GM19328 (cell line): ENCODE results near the gene MIER1.
"Not testable (repeated sequence)": the region's sequence is repeated elsewhere in the genome, so short reads cannot be mapped to it uniquely, and the experiment has no call there.

ENCODE experiments used
- ATAC-seq: cut with Tn5 transposase; IDR thresholded peaks from one replicate; pipeline ENCODE4 v1.9.1; 2021; ENCODE audit warnings: mild to moderate bottlenecking, moderate library complexity; ENCODE audit not compliant: unreplicated experiment

The MIER1 gene

DNA sequence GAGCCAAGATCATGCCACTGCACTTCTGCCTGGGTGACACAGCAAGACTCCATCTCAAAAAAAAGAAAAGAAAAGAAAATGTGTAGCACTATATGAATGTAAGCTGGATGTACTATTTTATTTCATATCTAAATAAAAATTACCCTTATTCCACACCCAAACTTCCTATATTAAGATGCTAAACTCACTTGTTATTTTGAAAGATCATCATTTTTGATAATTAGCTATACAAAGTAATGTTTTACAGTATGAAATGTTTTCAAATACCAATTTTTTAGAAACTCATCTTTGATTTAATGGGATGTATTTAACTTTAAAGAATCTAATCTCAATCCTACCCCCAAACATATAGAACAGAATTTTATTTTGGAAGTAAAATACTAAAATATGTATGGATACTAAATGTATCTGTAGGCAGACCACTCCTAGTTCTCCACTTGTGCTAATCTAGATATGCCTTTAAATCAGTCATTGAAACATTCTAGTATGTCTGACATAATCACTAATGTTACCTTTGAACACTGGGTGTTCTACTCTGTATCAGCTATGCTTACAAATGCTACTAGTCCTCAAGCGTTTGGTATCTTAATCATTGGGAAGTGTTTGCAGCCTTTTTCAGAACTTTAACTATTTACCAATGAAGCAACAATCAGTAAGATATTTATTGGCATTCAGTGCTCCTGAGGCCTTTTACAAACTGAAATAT lies 12.9 kb downstream of the MIER1 start:
- no peak for ATAC-seq

DNA sequence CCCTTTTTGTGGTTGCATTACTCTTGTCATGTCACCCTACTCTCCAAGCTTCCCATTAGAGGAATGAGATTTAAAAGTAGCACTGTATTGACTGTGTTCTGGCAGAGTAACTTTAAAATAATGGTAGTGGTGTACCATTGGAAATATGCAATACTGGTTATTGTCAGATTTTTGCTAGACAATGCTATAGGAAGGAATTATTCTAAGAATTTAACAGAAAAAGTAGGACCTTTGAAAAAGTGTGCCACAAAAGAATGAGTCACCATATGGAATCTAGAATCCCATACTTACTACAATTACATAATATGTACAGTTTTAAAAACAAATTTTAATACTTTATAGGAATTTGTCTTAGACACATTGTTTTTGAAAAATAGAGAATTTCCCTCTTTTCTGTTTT lies 13.8 kb downstream of the MIER1 start:
- no peak for ATAC-seq

DNA sequence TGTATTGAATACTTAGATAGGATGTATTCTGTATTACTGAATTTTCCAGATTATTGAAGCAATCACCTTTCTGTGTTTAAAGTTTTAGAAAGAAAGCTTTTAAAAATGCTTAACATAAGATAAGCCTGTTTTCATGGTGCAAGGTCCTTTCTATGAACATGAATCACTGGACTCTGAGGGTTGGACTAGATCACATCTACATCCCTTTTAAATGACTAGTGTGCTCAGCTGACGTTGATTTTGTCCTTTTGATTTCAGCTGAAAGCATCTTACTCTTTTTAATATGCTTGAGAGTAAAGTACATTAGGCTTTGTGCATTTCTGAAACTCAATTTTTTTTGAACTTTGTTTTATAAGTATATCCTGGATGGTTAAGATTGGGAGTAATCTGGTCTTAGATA lies 16.2 kb downstream of the MIER1 start:
- ATAC-seq: no peak

DNA sequence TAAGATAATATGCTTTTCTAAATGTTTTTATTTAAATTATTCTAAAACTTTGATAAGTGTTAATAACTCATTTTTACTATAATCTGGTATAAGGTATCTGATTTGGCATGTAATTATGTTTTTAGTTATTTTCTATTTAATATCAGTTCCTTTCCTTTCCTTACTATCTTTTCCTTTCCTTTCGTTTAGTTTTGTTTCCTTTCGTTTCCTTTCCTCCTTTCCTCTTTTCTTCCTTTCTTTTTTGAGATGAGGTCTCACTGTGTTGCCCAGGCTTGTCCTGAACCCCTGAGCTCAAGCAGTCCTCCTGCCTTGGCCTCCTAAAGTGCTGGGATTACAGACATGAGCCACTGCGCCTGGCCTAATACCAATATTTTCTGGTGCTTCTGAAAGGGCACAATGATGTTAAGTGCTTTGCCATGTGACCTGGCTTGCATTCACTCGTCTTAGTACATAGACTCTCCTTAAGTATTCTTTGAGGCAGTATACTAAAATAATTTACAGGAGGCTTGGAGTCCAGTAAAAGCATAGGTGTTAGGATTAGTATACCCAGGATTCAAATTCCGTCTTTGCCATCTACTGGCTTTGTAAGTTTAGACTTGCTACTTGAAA lies 18.7 kb downstream of the MIER1 start:
- ATAC-seq: no peak

DNA sequence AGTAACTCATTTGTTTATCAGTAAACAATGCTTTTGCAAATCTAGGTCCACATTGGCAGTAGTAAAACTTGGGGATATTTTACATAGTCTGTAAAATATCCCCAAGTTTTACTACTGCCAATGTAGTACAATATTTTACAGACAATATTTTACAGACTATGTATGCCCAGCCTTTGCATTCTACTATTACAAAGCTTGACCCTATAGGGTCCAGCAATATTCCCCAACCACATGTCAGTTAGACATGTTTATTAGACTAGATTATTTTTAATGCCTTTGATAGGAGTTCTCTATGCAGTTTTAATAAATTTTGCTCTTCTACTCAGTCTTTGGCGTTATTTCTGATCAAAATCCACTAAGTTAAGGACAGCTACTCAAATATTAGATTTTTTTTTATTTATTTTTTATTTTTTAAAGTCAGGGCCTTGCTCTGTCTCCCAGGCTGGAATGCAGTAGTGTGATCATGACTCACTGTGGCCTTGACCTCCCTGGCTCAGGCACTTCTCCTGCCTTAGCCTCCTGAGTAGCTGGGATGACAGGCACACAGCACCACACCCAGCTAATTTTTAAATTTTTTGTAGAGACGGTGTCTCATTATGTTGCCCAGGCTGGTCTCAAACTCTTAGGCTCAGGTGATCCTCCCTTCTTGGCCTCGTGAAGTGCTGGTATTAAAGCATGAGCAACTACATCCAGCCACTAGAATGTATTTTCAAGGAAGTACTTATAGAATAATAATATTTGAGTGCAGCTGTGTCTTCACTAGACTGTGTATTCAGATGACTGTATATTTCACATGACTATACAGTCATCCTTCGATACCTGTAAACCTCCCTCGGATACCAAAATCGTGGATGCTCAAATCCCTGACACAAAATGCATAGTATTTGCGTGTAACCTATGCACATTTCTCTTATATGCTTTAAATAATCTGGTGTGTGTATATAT lies 19.8 kb downstream of the MIER1 start:
- no peak for ATAC-seq

DNA sequence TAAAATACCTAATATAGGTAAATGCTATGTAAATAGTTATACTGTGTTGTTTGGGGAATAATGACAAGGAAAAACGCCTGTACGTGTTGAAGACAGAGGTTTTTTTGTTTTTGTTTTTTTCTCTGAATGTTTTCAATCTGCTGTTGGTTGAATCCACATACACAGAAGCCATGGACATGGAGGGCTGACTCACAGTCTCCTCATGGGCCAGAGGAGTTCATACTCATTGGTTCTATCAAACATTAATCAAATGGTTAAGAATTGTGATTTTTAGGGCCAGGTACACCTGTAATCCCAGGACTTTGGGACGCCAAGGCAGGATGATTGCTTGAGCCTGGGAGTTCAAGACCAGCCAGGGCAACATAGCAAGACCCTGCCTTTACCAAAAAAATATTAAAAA lies 20.5 kb downstream of the MIER1 start:
- ATAC-seq: no peak

DNA sequence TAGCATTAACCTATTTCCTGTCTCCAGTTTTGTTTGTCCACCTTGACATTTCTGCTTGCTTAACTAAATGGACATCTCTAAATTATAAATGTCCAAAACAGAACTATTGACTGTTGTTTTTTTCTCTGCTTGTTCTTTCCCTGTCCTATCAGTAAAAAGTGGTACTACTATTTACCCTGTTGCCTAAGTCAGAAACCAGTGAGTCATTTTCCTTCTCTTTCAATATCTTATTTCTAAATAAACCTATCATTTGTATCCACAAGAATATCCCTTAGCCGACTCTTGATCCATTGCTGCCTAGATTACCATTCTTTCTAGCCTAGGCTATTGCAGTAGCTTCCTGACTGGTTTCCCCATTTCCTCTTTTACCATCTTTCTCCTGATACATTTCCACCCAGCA lies 22.5 kb downstream of the MIER1 start:
- no peak for ATAC-seq

DNA sequence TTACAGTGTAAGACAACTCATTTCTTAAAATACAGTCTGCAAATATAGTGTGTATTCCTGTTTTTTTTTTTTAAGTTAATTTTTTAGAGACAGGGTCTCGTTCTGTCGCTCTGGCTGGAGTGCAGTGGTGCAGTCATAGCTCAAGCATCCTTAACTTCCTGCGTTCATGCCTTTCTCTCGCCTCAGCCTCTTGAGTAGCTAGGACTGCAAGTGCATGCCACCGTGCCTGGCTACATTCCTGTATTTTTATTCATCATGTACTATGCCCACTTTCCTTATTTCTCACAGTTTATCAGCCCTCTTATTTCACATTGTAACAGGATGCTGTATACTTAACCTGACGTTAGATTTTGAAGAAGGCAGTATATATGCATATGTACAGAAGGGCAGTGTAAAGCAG lies 26.7 kb downstream of the MIER1 start:
- ATAC-seq: no peak

DNA sequence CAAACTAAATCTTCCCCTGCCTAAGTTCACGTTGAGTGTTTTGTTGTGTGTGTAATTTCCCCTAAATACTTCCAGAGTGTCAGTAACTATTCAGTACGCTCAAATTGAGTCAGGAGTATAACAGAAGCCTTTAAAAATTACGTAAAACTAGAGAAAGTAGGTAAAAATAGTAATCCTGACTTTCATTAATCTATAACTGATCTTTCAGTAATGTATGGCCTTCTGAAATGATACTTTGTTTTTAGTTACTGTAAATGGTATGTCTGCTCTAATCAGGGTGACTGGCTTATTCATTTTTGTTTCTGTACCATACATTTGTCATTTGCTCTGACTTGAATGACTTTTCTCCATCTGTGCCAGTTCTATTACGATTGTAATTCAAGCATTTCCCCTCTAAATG lies 29.4 kb downstream of the MIER1 start:
- ATAC-seq: no peak

DNA sequence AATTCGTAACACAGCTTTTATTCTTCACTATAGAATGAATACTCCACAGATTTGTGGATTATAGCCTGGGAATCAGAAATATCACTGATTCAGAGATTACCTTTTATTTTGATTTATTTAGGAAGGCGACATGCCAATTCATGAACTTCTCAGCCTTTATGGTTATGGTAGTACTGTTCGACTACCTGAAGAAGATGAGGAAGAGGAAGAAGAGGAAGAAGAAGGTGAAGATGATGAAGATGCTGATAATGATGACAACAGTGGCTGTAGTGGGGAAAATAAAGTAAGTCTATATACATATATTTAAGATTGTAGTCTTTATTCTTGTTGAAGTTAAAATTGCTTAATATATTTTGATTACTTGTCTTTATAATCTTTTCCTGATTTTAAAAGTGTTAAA lies 33.1 kb downstream of the MIER1 start:
- no peak for ATAC-seq

DNA sequence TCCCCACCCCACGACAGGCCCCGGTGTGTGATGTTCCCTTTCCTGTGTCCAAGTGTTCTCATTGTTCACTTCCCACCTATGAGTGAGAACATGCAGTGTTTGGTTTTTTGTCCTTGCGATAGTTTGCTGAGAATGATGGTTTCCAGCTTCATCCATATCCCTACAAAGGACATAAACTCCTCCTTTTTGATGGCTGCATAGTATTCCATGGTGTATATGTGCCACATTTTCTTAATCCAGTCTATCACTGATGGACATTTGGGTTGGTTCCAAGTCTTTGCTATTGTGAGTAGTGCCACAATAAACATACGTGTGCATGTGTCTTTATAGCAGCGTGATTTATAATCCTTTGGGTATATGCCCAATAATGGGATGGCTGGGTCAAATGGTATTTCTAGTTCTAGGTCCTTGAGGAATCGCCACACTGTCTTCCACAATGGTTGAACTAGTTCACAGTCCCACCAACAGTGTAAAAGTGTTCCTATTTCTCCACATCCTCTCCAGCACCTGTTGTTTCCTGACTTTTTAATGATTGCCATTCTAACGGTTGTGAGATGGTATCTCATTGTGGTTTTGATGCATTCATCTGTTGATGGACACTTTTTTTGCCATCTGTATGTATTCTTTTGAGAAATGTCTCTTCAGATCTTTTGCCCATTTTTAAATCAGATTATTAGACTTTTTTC lies 41.5 kb downstream of the MIER1 start:
- not testable (repeated sequence) for ATAC-seq

DNA sequence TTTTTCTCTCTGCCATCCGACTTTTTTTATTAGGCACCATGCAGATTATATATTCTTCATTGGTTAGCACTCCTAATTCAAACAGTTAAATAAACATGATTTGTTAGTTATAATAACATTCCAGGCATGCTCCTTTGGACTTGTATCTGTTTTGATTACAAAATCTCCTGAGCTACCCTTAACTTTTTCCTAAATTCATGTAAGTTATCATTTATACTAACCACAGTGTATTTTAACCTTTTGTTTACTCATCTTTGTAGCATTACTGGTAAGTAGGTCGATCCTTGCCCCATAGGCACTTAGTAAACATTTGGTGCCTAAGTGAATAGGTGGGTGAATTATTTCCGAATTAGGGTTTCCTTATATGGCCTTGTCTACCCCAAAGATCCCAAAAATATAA lies 43.8 kb downstream of the MIER1 start:
- ATAC-seq: no peak

DNA sequence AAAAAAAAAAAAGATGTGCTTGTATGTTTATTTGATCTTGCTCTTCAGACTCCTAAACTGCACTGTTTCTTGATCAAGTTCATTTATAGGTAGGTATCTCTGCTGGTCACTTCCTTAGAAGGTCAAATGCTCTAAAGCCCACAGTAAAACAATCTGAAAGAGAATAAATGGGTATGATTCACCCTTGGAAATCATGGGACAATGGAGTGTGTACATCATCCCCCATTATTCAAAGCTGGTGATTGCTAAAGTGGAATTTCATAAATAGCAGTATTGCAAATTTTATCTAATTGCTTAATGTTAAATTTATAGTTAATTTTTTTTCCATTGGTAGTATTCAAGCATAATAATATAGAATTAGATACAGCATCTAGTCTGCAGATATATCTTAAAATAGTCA lies 53.4 kb downstream of the MIER1 start:
- no peak for ATAC-seq

DNA sequence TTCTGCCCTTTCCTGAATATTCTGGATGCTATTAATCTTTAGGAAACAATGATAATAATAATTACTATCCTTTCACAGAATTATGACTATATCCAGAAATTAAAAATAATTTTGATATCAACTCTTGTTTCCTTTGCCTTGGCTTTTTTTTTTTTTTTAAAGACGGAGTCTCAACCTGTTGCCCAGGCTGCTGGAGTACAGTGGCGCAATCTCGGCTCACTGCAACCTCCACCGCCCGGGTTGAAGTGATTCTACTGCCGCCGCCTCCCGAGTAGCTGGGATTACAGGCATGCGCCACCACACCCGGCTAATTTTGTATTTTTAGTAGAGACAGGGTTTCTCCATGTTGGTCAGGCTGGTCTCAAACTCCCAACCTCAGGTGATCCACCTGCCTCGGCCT lies 54.8 kb downstream of the MIER1 start:
- ATAC-seq: not testable (repeated sequence)

DNA sequence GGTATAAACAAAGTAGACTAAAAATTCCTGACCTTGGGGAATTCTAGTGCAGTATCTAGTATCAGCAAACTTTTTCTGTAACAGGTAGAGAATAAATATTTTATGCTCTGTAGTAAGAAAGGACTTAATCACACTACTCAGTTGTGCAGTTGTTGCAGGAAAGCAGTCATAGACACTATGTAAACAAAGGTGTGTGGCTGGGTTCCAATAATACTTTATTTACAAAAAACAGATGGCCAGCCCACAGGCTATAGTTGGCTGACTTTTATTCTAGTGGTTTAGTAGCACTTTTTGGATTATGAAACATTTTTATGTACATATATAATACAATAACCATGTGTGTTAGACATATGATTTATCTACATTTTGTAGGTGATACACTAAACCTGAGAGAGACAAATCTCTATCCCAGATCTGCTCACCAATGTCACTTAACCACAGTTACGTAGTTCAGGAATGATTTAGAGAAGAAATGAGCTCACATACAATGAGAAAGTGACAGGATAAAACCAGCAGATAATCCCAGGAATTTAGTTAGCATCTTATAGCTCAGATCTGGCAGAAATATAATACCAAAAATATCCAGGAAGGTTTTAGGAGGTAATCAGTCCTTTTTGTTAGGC lies 56.1 kb downstream of the MIER1 start:
- no peak for ATAC-seq

DNA sequence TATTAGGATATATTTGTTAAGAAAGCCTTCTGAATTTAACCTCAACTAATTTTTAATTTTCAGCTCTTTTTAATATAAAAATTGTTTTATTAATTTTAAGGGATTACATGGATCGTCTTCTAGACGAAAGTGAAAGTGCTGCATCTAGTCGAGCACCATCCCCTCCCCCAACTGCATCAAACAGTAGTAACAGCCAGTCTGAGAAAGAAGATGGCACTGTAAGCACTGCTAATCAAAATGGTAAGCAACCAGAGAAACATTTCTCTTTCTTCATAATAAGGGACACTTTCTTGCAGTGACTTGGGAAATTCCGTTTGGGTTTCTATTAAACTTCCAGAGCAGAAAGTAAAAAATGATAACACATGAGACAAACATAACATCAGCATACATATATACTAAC lies 56.9 kb downstream of the MIER1 start:
- no peak for ATAC-seq

DNA sequence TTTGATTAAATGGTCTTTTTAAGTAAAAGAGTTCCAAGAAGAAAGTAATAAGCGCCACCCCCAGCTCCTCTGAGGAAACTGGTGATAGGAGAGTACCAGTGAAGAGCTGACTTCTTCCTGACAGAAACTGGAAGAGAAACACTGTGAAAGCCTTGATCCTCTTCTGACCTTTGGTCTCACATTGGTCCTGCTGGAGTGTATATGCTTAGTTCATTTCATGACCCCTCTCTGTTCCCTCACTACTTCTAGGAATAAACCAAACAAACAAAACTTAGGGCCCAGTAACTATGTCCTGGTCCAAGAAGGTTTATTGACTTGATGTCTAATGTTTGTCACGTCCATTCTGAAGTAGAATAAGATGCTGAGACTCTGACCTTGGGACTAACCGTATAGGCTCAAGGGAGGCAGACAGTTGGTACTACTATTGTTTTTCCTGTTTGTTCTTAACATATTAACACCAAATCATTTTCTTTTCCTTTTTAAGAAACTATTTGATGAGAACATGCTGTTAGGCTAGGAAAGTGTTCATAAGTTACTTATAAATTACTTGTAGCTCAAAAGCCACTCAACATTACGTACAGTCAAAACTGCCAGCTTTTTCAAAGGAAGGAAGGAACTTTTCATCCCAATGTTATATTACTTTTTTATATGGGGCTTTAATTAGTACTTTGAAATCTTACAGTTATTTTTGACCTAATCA lies 57.9 kb downstream of the MIER1 start:
- no peak for ATAC-seq

DNA sequence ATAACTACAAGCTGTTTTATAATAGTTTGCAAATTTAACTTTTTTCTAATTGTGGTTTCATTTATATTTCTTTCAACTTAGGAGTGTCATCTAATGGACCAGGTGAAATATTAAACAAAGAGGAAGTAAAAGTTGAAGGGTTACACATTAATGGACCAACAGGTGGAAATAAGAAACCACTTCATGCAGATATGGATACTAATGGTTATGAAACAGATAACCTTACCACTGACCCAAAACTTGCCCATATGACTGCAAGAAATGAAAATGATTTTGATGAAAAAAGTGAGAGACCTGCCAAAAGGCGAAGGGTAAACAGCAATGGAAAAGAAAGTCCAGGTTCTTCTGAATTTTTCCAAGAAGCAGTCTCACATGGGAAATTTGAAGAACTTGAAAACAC lies 59.7 kb downstream of the MIER1 start:
- ATAC-seq: peak; percentile 83

DNA sequence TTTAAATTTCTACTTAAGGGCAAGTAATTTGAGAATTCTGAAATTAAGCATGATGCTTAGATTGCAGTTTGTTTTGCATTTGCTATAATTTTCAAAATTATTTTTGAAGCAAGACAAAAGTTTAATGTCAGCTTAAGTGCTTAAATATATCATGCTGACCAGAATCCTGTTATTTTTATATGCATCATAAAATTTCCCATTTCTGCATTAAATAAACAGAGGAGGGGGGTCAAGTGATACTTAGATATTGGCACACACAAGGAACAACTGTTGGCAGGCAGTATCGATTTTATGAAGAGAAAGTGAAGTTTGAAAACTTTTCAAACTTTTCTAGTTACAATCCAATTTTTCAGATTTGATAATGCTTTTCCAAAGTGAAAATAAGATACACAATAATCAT lies 61.0 kb downstream of the MIER1 start:
- no peak for ATAC-seq

DNA sequence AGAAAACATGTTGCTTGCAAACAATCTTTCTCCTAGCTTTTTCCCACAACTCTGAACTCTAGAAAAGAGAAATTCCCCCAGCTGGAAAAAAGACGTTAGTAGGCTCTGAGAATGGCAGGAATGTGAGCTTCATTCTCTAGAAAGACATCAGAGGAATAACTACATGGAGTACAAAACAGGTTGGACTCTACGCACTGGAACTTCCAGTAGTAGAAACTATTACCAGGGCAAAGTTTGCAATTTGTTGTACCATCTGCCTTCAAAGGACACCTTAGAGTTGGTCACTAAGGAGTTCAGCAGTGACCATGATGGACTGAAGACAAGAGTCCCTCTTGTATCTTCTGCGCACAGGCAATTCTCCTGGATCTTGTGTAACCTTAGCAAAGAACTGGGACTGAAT lies 68.3 kb downstream of the MIER1 start:
- ATAC-seq: no peak
